Small intestine (tissue), 7 donors: ENCODE data around the gene METTL17. TPM values are rescaled to one million over a fixed set of nuclear protein-coding genes. Genes with fewer than 3 reads are reported as not detected.
A peak's percentile ranks its signal among the peaks of the same experiment; 100 is the strongest.

Experiments used
- DNase-seq, 2 donors: peaks; one replicate each; pipeline versions ENCODE4 v3.0.0 to v3.0.0-alpha.2; 2013
- FAIRE-seq: peaks from 2 replicates; lab custom pipeline; 2012; peaks lifted over from hg19 to GRCh38; lab: Jason Lieb, UNC
- H3K27ac ChIP-seq, 3 donors: one replicate each; pipeline ENCODE4 v1.5.1; 2013; ENCODE audit warnings: low read length in 2 of 3, mild to moderate bottlenecking in 2 of 3, control low read depth in 1 of 3, inconsistent platforms in 1 of 3, low read depth in 1 of 3, moderate library complexity in 1 of 3
- H3K27me3 ChIP-seq, 3 donors: one replicate each; pipeline ENCODE4 v1.6.1; 2013; ENCODE audit warnings: low read length in 3 of 3, inconsistent platforms in 1 of 3; ENCODE audit not compliant: control insufficient read depth in 3 of 3, insufficient read depth in 3 of 3
- H3K36me3 ChIP-seq, 3 donors: one replicate each; pipeline ENCODE4 v1.6.1; 2013; ENCODE audit warnings: low read length in 3 of 3, inconsistent platforms in 1 of 3, low read depth in 1 of 3, mild to moderate bottlenecking in 1 of 3, moderate library complexity in 1 of 3; ENCODE audit not compliant: control insufficient read depth in 3 of 3, insufficient read depth in 2 of 3
- H3K4me1 ChIP-seq, 3 donors: one replicate each; pipeline ENCODE4 v1.6.1; 2013; ENCODE audit warnings: low read length in 2 of 3, inconsistent platforms in 1 of 3, low read depth in 1 of 3, mild to moderate bottlenecking in 1 of 3, moderate library complexity in 1 of 3; ENCODE audit not compliant: control insufficient read depth in 3 of 3, insufficient read depth in 2 of 3
- H3K4me3 ChIP-seq, 3 donors: one replicate each; pipeline ENCODE4 v1.5.1; 2013; ENCODE audit warnings: low read length in 3 of 3, control low read depth in 1 of 3, inconsistent platforms in 1 of 3, low read depth in 1 of 3, mild to moderate bottlenecking in 1 of 3, moderate library complexity in 1 of 3
- H3K9me3 ChIP-seq, 2 donors: one replicate each; pipeline ENCODE4 v1.6.1; 2013; ENCODE audit warnings: low read depth in 1 of 2, low read length in 1 of 2; ENCODE audit not compliant: control insufficient read depth in 2 of 2, insufficient read depth in 1 of 2
- WGBS, 3 donors: extraction: QIAGEN DNeasy Blood & Tissue Kit; methylation state at CpG; one replicate each; pipeline ENCODE4 v1.1.7; 2013; 5-methylcytosine and 5-hydroxymethylcytosine counted together
- polyA plus RNA-seq, 4 donors: library from polyadenylated mRNA; stranded (reverse) in 3 of 4; unstranded in 1 of 4; fragments of 200-250 nt in 3 of 4; fragments of 120-200 nt in 1 of 4; gene quantifications; one replicate each; pipeline versions ENCODE4 v1.2.1 to v1.2.3, GENCODE V29; 2013
- donor health status: healthy with polysubstance abuse.
- donor health status: control.
- donor health status: control.
- donor health status: Bipolar disorder and iron deficiency.
- donor health status: healthy.

METTL17 gene
- polyA plus RNA-seq, 4 donors = 68.5 to 119 (median 77.5) TPM

GRCh38 chr14:20969336-20969735 lies 20.4 kb upstream of the METTL17 start:
- DNase-seq (no peak), FAIRE-seq (no peak)
- 88 to 93% (median 90%) methylated on average over 3 of the region's 3 CpGs for WGBS, 3 donors
- Histone ChIP-seq H3K36me3 (no peaks in the 10 kb centered on the region), H3K27me3 (peaks cover 0 to 4% (median 3%) of the 10 kb centered on the region in 3 donors), H3K27ac (no peak overlapping the region), H3K4me1 (peaks cover 0 to 2% (median 0%) of the 10 kb centered on the region in 3 donors), H3K9me3 (no peaks in the 10 kb centered on the region), H3K4me3 (no peak overlapping the region)

GRCh38 chr14:20970647-20970982 lies 19.2 kb upstream of the METTL17 start:
- no peak overlapping the region for H3K27ac ChIP-seq
- peaks cover 0 to 4% (median 3%) of the 10 kb centered on the region in 3 donors for H3K27me3 ChIP-seq
- H3K36me3 ChIP-seq = no peaks in the 10 kb centered on the region
- H3K4me1 ChIP-seq = peaks cover 0 to 2% (median 0%) of the 10 kb centered on the region in 3 donors
- 14 to 19% (median 16%) methylated on average over 10 of the region's 10 CpGs for WGBS, 3 donors
- H3K4me3 ChIP-seq = peak overlapping the region in 2 of 3 donors; percentile 58 to 60
- DNase-seq (no peak), FAIRE-seq (no peak)
- H3K9me3 ChIP-seq = no peaks in the 10 kb centered on the region

DNA sequence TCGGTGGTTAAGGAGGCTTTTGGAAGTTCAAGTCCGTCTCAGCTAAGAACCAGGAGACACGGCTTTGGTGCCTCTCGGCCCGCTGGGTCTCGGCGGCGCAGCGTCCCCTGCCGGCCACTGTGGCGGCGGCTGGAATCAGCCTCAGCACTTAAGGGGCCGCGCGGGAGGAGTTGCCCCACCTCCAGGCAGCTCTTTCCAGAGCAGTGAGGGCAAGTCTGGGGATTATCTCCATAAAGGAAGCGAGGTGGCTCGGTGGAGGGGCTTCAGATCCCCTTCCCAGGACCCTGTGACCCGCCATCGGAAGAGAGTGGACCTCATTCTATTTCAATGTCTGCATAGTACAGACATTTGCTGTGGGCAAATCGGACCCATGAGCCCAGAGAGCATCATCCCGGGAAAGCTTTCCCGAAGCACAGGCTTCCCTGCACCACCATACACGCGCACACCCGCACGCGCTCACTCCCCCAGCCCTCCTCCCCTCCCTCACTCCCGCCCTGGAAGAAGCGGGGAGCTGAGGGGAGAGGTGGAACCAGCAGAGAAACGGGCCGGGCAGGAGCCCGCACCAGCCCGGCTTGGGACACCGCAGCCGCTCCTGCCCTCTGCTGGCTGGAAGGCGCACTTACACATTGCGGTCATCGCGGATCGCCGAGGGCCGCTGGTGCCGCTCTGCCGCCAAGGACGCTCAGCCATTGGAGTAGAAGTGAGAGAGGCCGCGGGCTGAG lies 18.6 kb upstream of the METTL17 start:
- Histone ChIP-seq H3K9me3 (no peaks in the 10 kb centered on the region), H3K4me1 (peaks cover 0 to 2% (median 0%) of the 10 kb centered on the region in 3 donors), H3K27me3 (peaks cover 0 to 4% (median 3%) of the 10 kb centered on the region in 3 donors), H3K4me3 (peak overlapping the region in 2 of 3 donors; percentile 58 to 60), H3K36me3 (no peaks in the 10 kb centered on the region), H3K27ac (peak overlapping the region in 2 of 3 donors; percentile 31 to 50)
- DNase-seq = peak; percentile 81 to 93
- no peak for FAIRE-seq
- 0 to 1% (median 0%) methylated on average over 43 to 47 of the region's 47 CpGs for WGBS, 3 donors

GRCh38 chr14:20971705-20972021 lies 18.1 kb upstream of the METTL17 start:
- 18 to 21% (median 18%) methylated on average over 8 of the region's 8 CpGs for WGBS, 3 donors
- Histone ChIP-seq H3K27ac (peak overlapping the region in 1 of 3 donors; percentile 31), H3K4me1 (peaks cover 0 to 2% (median 0%) of the 10 kb centered on the region in 3 donors), H3K9me3 (no peaks in the 10 kb centered on the region), H3K27me3 (peaks cover 0 to 4% (median 3%) of the 10 kb centered on the region in 3 donors), H3K4me3 (peak overlapping the region in 1 of 3 donors; percentile 60), H3K36me3 (no peaks in the 10 kb centered on the region)
- FAIRE-seq = no peak
- DNase-seq = no peak

GRCh38 chr14:20973501-20973900 lies 16.3 kb upstream of the METTL17 start:
- Histone ChIP-seq H3K27ac (no peak overlapping the region), H3K4me1 (peaks cover 0 to 2% (median 0%) of the 10 kb centered on the region in 3 donors), H3K27me3 (no peaks in the 10 kb centered on the region), H3K4me3 (no peak overlapping the region), H3K9me3 (no peaks in the 10 kb centered on the region), H3K36me3 (no peaks in the 10 kb centered on the region)
- DNase-seq (no peak), FAIRE-seq (no peak)
- WGBS, 3 donors = 94 to 100% (median 94%) methylated on average over 3 of the region's 3 CpGs

- DNase-seq (no peak), FAIRE-seq (no peak)
- no peak overlapping the region for H3K27ac ChIP-seq
- 85 to 92% (median 88%) methylated on average over 1 of the region's 1 CpG for WGBS, 3 donors
- no peaks in the 10 kb centered on the region for H3K9me3 ChIP-seq
- H3K36me3 ChIP-seq = no peaks in the 10 kb centered on the region
- H3K27me3 ChIP-seq = no peaks in the 10 kb centered on the region
- H3K4me3 ChIP-seq = no peak overlapping the region
- no peaks in the 10 kb centered on the region for H3K4me1 ChIP-seq
Observed at GRCh38 chr14:20976291-20976690, 13.5 kb upstream of the METTL17 start.

DNA sequence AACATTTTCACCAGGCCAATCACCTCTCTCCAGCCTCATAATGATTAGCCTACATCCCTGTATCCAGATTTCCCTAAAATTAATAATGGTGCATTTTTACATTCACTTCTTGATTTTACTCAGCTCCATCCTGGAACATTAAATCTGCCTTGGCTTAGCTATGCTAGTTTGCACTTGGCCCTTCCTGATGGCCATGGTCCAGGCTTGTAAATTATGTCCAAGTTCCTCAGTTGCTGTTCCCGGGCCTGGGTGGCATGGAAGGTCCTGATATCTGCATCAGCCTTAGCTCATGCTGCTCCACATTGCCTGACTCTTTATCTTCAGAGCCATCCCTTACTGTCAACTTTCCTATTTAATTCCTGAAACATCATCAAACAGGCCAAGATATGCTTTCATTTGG lies 11.1 kb upstream of the METTL17 start:
- 17 to 49% (median 33%) methylated on average over 1 of the region's 1 CpG for WGBS, 3 donors
- no peak overlapping the region for H3K4me3 ChIP-seq
- DNase-seq (peak in 1 of 2 donors; percentile 11), FAIRE-seq (no peak)
- no peak overlapping the region for H3K27ac ChIP-seq
- H3K9me3 ChIP-seq = no peaks in the 10 kb centered on the region
- H3K4me1 ChIP-seq = peaks cover 0 to 5% (median 0%) of the 10 kb centered on the region in 3 donors
- H3K36me3 ChIP-seq = no peaks in the 10 kb centered on the region
- H3K27me3 ChIP-seq = no peaks in the 10 kb centered on the region

- 74 to 100% (median 85%) methylated on average over 1 of the region's 1 CpG for WGBS, 3 donors
- Histone ChIP-seq H3K4me3 (no peak overlapping the region), H3K27me3 (no peaks in the 10 kb centered on the region), H3K4me1 (peaks cover 0 to 5% (median 0%) of the 10 kb centered on the region in 3 donors), H3K27ac (no peak overlapping the region), H3K9me3 (no peaks in the 10 kb centered on the region), H3K36me3 (no peaks in the 10 kb centered on the region)
- no peak for DNase-seq
- no peak for FAIRE-seq
Observed at GRCh38 chr14:20980906-20981305, 8.9 kb upstream of the METTL17 start.
